MM.1S (cell line): ENCODE results near the gene FIGN.

Experiments used
- DNase-seq: peaks from one replicate; pipeline ENCODE4 v3.0.0-alpha.2; 2015
- H2AFZ ChIP-seq: fragments of 300-600 bp; sonication (generic); 2 replicates; pipeline ENCODE4 v1.6.0; 2016; ENCODE audit warnings: antibody characterized with exemption, low read length
- H3F3A ChIP-seq: fragments of 300-600 bp; sonication (generic); 2 replicates; pipeline ENCODE4 v1.6.1; 2016; ENCODE audit warnings: mild to moderate bottlenecking, antibody characterized with exemption, low read length, moderate library complexity, mixed read lengths; ENCODE audit not compliant: insufficient read depth
- H3K27ac ChIP-seq: fragments of 300-600 bp; sonication (generic); 2 replicates; pipeline ENCODE4 v1.5.1; 2016; ENCODE audit warnings: mild to moderate bottlenecking, low read length
- H3K27me3 ChIP-seq: fragments of 300-600 bp; sonication (generic); replicated peaks from 2 replicates; pipeline ENCODE4 v1.6.0; 2016; ENCODE audit warnings: low read length; ENCODE audit not compliant: insufficient read depth
- H3K36me3 ChIP-seq: fragments of 300-600 bp; sonication (generic); replicated peaks from 2 replicates; pipeline ENCODE4 v1.6.1; 2016; ENCODE audit warnings: mild to moderate bottlenecking, low read length, mixed read lengths; ENCODE audit not compliant: insufficient read depth
- H3K4me1 ChIP-seq: fragments of 300-600 bp; sonication (generic); 2 replicates; pipeline ENCODE4 v1.6.1; 2016; ENCODE audit warnings: low read length, mixed read lengths
- H3K4me2 ChIP-seq: fragments of 300-600 bp; sonication (generic); 2 replicates; pipeline ENCODE4 v1.6.0; 2016; ENCODE audit warnings: low read depth, low read length
- H3K4me3 ChIP-seq: fragments of 300-600 bp; sonication (generic); 2 replicates; pipeline ENCODE4 v1.5.1; 2016; ENCODE audit warnings: low read length, mixed read lengths
- H3K79me2 ChIP-seq: fragments of 300-600 bp; sonication (generic); 2 replicates; pipeline ENCODE4 v1.6.1; 2016; ENCODE audit warnings: mixed run types, low read length, mixed read lengths
- H3K9ac ChIP-seq: fragments of 300-600 bp; sonication (generic); 2 replicates; pipeline ENCODE4 v1.6.1; 2016; ENCODE audit warnings: low read length, mixed read lengths
- H3K9me2 ChIP-seq: fragments of 300-600 bp; sonication (generic); replicated peaks from 2 replicates; pipeline ENCODE4 v1.6.1; 2016; ENCODE audit warnings: mild to moderate bottlenecking, low read length, mixed read lengths; ENCODE audit not compliant: insufficient read depth
- H3K9me3 ChIP-seq: fragments of 300-600 bp; sonication (generic); replicated peaks from 2 replicates; pipeline ENCODE4 v1.6.1; 2016; ENCODE audit warnings: mild to moderate bottlenecking, low read length, mixed read lengths; ENCODE audit not compliant: insufficient read depth
- H4K20me1 ChIP-seq: fragments of 300-600 bp; sonication (generic); 2 replicates; pipeline ENCODE4 v1.6.1; 2016; ENCODE audit warnings: mild to moderate bottlenecking, low read length, moderate library complexity, mixed read lengths; ENCODE audit not compliant: insufficient read depth
- EZH2 ChIP-seq: fragments of 300-600 bp; sonication (generic); optimal IDR thresholded peaks from 2 replicates; pipeline ENCODE3; 2017; ENCODE audit warnings: low read depth, mild to moderate bottlenecking, antibody characterized with exemption, low read length, mixed read lengths
- EZH2phosphoT487 ChIP-seq: fragments of 300-600 bp; sonication (generic); IDR thresholded peaks from 2 replicates; pipeline ENCODE4 v1.6.1; 2018; ENCODE audit warnings: antibody characterized with exemption, low read length
- TF ChIP-seq, protein P1 (sequence below): fragments of 300-600 bp; sonication (generic); IDR thresholded peaks from 2 replicates; pipeline ENCODE4 v1.5.1; 2016; ENCODE audit warnings: antibody characterized with exemption, low read length, mixed read lengths

Gene FIGN

DNA sequence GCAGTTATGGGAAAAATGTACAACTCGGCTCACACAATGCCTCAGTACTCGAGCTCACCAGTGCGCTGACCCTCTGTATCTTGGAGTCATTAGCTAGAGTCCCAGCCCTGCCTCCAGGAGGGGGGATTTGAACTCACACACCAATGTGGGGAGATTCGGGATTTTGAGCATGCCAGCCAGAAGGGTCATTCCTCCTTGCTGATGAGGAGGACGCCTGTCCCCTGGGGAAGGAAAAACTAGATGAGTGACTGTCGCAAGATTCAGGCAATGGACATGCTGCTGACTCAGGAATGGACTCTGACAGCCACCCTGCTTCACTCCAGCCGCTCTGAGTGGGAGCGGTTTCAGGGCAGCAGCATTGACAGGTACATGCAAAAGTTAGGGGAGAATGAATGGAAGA lies 20.6 kb downstream of the FIGN start:
- no peaks in the 10 kb centered on the region for H3K79me2 ChIP-seq
- H3K36me3 ChIP-seq = no peaks in the 10 kb centered on the region
- H3K4me1 ChIP-seq = no peaks in the 10 kb centered on the region
- no peaks in the 10 kb centered on the region for H3K9me3 ChIP-seq
- H3K9me2 ChIP-seq = no peaks in the 10 kb centered on the region
- H3K27me3 ChIP-seq = no peaks in the 10 kb centered on the region
- no peak overlapping the region for H3K4me2 ChIP-seq
- H4K20me1 ChIP-seq = no peaks in the 10 kb centered on the region
- H3F3A ChIP-seq = no peaks in the 10 kb centered on the region
- H3K27ac ChIP-seq = no peak overlapping the region
- no peak overlapping the region for H3K9ac ChIP-seq
- H2AFZ ChIP-seq = no peak overlapping the region
- DNase-seq = no peak
- TF ChIP-seq EZH2phosphoT487 = no peak
- TF ChIP-seq, protein P1, sequence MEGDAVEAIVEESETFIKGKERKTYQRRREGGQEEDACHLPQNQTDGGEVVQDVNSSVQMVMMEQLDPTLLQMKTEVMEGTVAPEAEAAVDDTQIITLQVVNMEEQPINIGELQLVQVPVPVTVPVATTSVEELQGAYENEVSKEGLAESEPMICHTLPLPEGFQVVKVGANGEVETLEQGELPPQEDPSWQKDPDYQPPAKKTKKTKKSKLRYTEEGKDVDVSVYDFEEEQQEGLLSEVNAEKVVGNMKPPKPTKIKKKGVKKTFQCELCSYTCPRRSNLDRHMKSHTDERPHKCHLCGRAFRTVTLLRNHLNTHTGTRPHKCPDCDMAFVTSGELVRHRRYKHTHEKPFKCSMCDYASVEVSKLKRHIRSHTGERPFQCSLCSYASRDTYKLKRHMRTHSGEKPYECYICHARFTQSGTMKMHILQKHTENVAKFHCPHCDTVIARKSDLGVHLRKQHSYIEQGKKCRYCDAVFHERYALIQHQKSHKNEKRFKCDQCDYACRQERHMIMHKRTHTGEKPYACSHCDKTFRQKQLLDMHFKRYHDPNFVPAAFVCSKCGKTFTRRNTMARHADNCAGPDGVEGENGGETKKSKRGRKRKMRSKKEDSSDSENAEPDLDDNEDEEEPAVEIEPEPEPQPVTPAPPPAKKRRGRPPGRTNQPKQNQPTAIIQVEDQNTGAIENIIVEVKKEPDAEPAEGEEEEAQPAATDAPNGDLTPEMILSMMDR = no peak
- no peak for TF ChIP-seq EZH2
- no peak overlapping the region for H3K4me3 ChIP-seq

DNA sequence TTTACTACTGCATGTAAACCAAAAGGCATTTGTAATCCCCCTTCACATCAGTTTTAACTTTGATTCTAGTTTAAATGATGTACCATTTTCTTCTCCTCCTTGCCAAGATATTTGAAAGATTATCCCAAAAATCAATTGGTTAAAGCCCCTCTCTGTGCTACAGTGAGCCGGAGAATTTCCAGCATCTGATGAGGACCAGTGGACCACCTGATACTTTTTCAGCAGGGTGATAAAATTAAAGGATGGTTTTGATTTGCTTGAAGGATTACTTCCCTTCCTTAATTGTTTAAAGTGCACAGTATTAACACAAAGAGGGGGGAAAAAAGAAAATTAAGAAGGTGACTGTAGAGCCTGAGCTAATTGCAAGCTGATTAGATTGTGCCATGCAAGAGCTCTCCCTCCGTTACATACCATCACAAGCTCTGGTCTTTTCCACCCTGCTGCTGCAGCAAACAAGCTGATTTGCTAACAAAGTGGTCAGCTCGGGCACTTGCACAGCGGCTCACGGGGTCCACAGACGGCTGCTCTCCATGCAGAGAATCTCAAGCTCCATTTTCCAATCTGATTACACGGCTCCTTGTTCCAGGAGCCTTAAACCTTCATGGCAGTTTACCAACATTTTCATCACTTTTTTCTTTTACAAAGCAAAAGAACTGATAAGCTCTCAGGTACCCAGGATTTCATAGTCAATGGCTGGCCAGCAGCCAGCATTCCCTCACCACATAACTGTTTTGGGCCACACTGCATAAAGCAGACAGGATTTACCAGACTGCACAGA lies 22.1 kb downstream of the FIGN start:
- Histone ChIP-seq H3F3A (no peaks in the 10 kb centered on the region), H2AFZ (no peak overlapping the region), H3K4me3 (no peak overlapping the region), H3K27ac (no peak overlapping the region), H3K79me2 (no peaks in the 10 kb centered on the region), H3K9me2 (no peaks in the 10 kb centered on the region), H3K9ac (no peak overlapping the region), H3K9me3 (no peaks in the 10 kb centered on the region), H3K4me1 (no peaks in the 10 kb centered on the region), H3K27me3 (no peaks in the 10 kb centered on the region), H4K20me1 (no peaks in the 10 kb centered on the region), H3K36me3 (no peaks in the 10 kb centered on the region), H3K4me2 (no peak overlapping the region)
- TF ChIP-seq EZH2phosphoT487 (no peak), EZH2 (no peak)
- TF ChIP-seq, protein P1 = no peak
- DNase-seq = no peak

DNA sequence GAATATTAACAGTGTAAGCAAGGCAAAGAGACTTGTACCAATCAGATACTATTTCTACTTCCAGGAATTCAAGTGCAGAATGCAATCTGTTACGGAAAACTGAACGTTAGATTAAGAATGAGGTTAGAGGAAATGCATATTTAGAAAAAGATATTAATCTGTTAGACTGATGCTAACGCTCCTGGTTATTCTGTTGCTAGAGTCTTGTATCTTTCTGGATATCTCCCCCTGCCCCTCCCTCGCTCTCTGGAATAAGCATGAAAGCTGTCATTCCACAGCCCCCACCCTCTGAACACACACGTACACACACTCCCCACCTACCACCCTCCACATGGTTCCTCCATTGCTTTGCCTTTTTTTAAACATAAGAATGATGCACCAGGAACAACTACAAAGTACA lies 24.1 kb downstream of the FIGN start:
- Histone ChIP-seq H3K79me2 (no peaks in the 10 kb centered on the region), H3K36me3 (no peaks in the 10 kb centered on the region)

More for the DNA sequence above, 24.1 kb downstream of the FIGN start:
- Histone ChIP-seq H3K9ac (no peak overlapping the region), H3K9me3 (no peaks in the 10 kb centered on the region), H3F3A (no peaks in the 10 kb centered on the region), H3K4me1 (no peaks in the 10 kb centered on the region), H3K27ac (no peak overlapping the region), H4K20me1 (no peaks in the 10 kb centered on the region), H3K4me2 (no peak overlapping the region), H3K27me3 (no peaks in the 10 kb centered on the region), H3K9me2 (no peaks in the 10 kb centered on the region), H2AFZ (no peak overlapping the region), H3K4me3 (no peak overlapping the region)
- DNase-seq = no peak
- TF ChIP-seq EZH2 (no peak), EZH2phosphoT487 (no peak)
- TF ChIP-seq, protein P1 = no peak
